Measurements from ENCODE around the gene ARHGAP20. TPM values are rescaled to one million over a fixed set of nuclear protein-coding genes. Genes with fewer than 3 reads are reported as not detected.

Gene ARHGAP20, protein sequence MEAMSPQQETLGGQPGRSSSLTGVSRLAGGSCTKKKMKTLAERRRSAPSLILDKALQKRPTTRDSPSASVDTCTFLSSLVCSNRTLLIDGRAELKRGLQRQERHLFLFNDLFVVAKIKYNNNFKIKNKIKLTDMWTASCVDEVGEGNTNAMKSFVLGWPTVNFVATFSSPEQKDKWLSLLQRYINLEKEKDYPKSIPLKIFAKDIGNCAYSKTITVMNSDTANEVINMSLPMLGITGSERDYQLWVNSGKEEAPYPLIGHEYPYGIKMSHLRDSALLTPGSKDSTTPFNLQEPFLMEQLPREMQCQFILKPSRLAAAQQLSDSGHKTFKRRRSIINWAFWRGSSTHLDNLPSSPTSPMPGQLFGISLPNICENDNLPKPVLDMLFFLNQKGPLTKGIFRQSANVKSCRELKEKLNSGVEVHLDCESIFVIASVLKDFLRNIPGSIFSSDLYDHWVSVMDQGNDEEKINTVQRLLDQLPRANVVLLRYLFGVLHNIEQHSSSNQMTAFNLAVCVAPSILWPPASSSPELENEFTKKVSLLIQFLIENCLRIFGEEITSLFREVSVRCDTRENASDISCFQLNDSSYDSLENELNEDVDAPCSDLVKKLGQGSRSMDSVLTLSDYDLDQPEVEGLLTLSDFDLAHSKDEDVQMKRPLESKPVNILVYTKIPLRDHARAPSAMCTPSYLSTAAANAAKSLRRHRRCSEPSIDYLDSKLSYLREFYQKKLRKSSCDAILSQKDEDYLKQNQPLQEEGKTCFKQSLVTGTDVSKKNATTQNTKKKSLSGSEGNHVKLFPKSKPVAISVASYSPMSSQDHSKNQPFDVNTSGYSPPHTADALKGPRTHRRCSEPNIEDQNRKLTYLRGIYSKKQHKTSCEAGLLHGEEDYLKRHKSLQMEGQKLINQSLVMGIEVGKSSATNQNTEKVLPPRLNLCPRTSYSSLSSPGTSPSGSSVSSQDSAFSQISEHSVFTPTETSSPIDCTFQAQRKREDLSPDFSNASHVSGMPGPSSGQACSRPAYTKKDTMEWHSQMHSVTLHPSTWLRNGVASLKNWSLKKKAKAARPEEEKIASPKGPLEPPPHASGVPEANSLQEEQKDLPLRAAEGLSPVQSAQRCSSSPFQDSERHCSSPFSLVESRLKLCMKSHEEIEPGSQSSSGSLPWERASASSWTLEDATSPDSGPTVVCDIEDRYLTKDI
- polyA plus RNA-seq: under 1 TPM; 0.33 to 0.60 TPM

GRCh38 chr11:110711776-110712658 lies at the start of gene ARHGAP20:
Gene ARHGAP20, minus strand, starts transcription at chr11:110712437. Its CDS starts 206 bp downstream, at chr11:110712231.
- whole genome bisulfite sequencing, 2 donors: 0 to 1% methylated on average over 93 to 109 of the region's 109 CpGs
- H3K4me1 ChIP-seq (ENCODE audit: control insufficient read depth in 2 of 2, insufficient read depth in 2 of 2, low read length in 1 of 2): peaks cover 0 to 8% of the 10 kb centered on the region in 2 donors
- H3K27ac ChIP-seq (ENCODE audit: low read depth in 2 of 2, low read length in 1 of 2): peak within 1 kb of the TSS; percentile 70 to 82
- no peaks in the 10 kb centered on the region for H3K27me3 ChIP-seq (ENCODE audit: control insufficient read depth in 1 of 2, insufficient read depth in 2 of 2, low read length in 2 of 2)
- H3K9me3 ChIP-seq (ENCODE audit: control insufficient read depth in 2 of 2, insufficient read depth in 1 of 2, low read depth in 1 of 2, low read length in 1 of 2): peaks cover 0 to 2% of the 10 kb centered on the region in 2 donors
- H3K36me3 ChIP-seq (ENCODE audit: control insufficient read depth in 2 of 2, insufficient read depth in 2 of 2, low read length in 1 of 2): no peaks in the 10 kb centered on the region
- peak within 1 kb of the TSS; percentile 69 to 75 for H3K4me3 ChIP-seq (ENCODE audit: low read depth in 1 of 2, low read length in 2 of 2)

- Histone ChIP-seq H3K36me3 (ENCODE audit: control insufficient read depth in 2 of 2, insufficient read depth in 2 of 2, low read length in 1 of 2) (no peaks in the 10 kb centered on the region), H3K27ac (ENCODE audit: low read depth in 2 of 2, low read length in 1 of 2) (no peak overlapping the region), H3K4me3 (ENCODE audit: low read depth in 1 of 2, low read length in 2 of 2) (no peak overlapping the region), H3K27me3 (ENCODE audit: control insufficient read depth in 1 of 2, insufficient read depth in 2 of 2, low read length in 2 of 2) (no peaks in the 10 kb centered on the region), H3K9me3 (ENCODE audit: control insufficient read depth in 2 of 2, insufficient read depth in 1 of 2, low read depth in 1 of 2, low read length in 1 of 2) (no peaks in the 10 kb centered on the region), H3K4me1 (ENCODE audit: control insufficient read depth in 2 of 2, insufficient read depth in 2 of 2, low read length in 1 of 2) (no peaks in the 10 kb centered on the region)
- 38 to 66% methylated on average over 1 of the region's 1 CpG for WGBS, 2 donors
Observed at GRCh38 chr11:110761991-110762390, 49.8 kb upstream of the ARHGAP20 start.

- Histone ChIP-seq H3K4me1 (ENCODE audit: control insufficient read depth in 2 of 2, insufficient read depth in 2 of 2, low read length in 1 of 2) (no peaks in the 10 kb centered on the region), H3K36me3 (ENCODE audit: control insufficient read depth in 2 of 2, insufficient read depth in 2 of 2, low read length in 1 of 2) (no peaks in the 10 kb centered on the region), H3K27ac (ENCODE audit: low read depth in 2 of 2, low read length in 1 of 2) (no peak overlapping the region), H3K27me3 (ENCODE audit: control insufficient read depth in 1 of 2, insufficient read depth in 2 of 2, low read length in 2 of 2) (no peaks in the 10 kb centered on the region), H3K9me3 (ENCODE audit: control insufficient read depth in 2 of 2, insufficient read depth in 1 of 2, low read depth in 1 of 2, low read length in 1 of 2) (no peaks in the 10 kb centered on the region), H3K4me3 (ENCODE audit: low read depth in 1 of 2, low read length in 2 of 2) (no peak overlapping the region)
- WGBS, 2 donors: 94 to 95% methylated on average over 2 of the region's 2 CpGs
Observed at GRCh38 chr11:110761131-110761530, 48.9 kb upstream of the ARHGAP20 start.

- no peaks in the 10 kb centered on the region for H3K4me1 ChIP-seq (ENCODE audit: control insufficient read depth in 2 of 2, insufficient read depth in 2 of 2, low read length in 1 of 2)
- H3K36me3 ChIP-seq (ENCODE audit: control insufficient read depth in 2 of 2, insufficient read depth in 2 of 2, low read length in 1 of 2): no peaks in the 10 kb centered on the region
- 14% methylated on average over 3 of the region's 3 CpGs for WGBS, 2 donors
- no peak overlapping the region for H3K4me3 ChIP-seq (ENCODE audit: low read depth in 1 of 2, low read length in 2 of 2)
- no peaks in the 10 kb centered on the region for H3K9me3 ChIP-seq (ENCODE audit: control insufficient read depth in 2 of 2, insufficient read depth in 1 of 2, low read depth in 1 of 2, low read length in 1 of 2)
- no peak overlapping the region for H3K27ac ChIP-seq (ENCODE audit: low read depth in 2 of 2, low read length in 1 of 2)
- no peaks in the 10 kb centered on the region for H3K27me3 ChIP-seq (ENCODE audit: control insufficient read depth in 1 of 2, insufficient read depth in 2 of 2, low read length in 2 of 2)
Observed at GRCh38 chr11:110759972-110760381, 47.7 kb upstream of the ARHGAP20 start.

DNA sequence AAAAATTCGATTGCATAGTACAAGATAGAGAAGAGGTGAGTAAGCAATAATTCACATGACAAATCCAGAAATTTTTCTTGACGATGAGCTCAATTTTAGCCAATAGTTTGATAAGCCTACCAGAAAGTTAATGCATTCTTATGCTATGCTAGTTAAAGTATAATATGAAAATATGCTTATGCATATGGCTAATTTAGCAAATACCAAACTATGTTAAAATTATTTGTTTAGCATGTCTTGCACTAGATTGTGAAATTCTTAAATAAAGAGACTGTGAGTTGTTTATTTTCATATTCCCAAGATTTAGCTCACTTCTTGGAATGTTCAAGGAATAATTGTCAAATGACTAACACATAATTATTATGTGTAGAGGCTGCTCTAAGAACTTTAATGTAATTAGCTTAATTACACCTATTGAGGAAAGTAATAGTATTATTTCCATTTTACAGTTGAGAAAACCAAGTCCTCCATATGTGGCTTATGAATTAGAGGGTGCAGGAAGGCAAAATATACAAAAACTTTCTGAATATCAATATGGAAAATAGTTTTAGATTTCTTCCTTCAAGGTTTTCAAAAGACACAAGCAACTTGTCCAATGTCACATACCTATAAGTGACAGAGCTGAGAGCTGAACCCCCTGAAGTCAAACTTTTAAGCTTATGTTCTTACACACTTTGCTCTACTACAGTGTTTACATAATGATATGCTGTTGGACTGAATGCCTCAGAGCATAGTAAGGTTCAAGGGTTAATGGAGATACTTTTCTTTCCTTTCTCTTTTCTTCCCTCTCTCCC lies 45.9 kb upstream of the ARHGAP20 start:
- H3K4me3 ChIP-seq (ENCODE audit: low read depth in 1 of 2, low read length in 2 of 2): no peak overlapping the region
- no peak overlapping the region for H3K27ac ChIP-seq (ENCODE audit: low read depth in 2 of 2, low read length in 1 of 2)
- no peaks in the 10 kb centered on the region for H3K27me3 ChIP-seq (ENCODE audit: control insufficient read depth in 1 of 2, insufficient read depth in 2 of 2, low read length in 2 of 2)
- H3K4me1 ChIP-seq (ENCODE audit: control insufficient read depth in 2 of 2, insufficient read depth in 2 of 2, low read length in 1 of 2): no peaks in the 10 kb centered on the region
- 80% methylated on average over 2 of the region's 2 CpGs for WGBS, 2 donors
- no peaks in the 10 kb centered on the region for H3K36me3 ChIP-seq (ENCODE audit: control insufficient read depth in 2 of 2, insufficient read depth in 2 of 2, low read length in 1 of 2)
- H3K9me3 ChIP-seq (ENCODE audit: control insufficient read depth in 2 of 2, insufficient read depth in 1 of 2, low read depth in 1 of 2, low read length in 1 of 2): no peaks in the 10 kb centered on the region

GRCh38 chr11:110757066-110757465 lies 44.8 kb upstream of the ARHGAP20 start:
- Histone ChIP-seq H3K36me3 (ENCODE audit: control insufficient read depth in 2 of 2, insufficient read depth in 2 of 2, low read length in 1 of 2) (no peaks in the 10 kb centered on the region), H3K4me1 (ENCODE audit: control insufficient read depth in 2 of 2, insufficient read depth in 2 of 2, low read length in 1 of 2) (no peaks in the 10 kb centered on the region), H3K27me3 (ENCODE audit: control insufficient read depth in 1 of 2, insufficient read depth in 2 of 2, low read length in 2 of 2) (no peaks in the 10 kb centered on the region), H3K27ac (ENCODE audit: low read depth in 2 of 2, low read length in 1 of 2) (no peak overlapping the region), H3K4me3 (ENCODE audit: low read depth in 1 of 2, low read length in 2 of 2) (no peak overlapping the region), H3K9me3 (ENCODE audit: control insufficient read depth in 2 of 2, insufficient read depth in 1 of 2, low read depth in 1 of 2, low read length in 1 of 2) (no peaks in the 10 kb centered on the region)
- 77 to 87% methylated on average over 5 of the region's 5 CpGs for WGBS, 2 donors

DNA sequence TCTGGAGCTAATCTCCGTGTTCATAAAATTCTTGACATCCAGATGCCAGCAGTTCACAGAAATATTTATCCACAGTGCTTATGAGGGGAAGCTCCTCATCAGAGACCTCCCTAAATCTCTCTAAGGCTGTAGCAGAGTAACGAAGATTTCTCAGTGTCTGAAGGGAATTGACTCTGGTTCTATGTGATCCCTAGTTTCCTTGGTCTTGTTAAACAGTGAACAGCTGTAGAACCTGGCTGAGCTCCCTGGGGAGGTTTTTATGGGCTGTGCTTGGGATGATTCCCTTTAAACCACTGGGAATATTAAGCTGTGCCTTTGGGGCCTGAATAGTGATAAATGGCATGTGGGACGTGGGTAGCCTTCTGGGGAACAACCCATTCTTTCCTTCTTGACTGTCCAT lies 43.7 kb upstream of the ARHGAP20 start:
- Histone ChIP-seq H3K4me1 (ENCODE audit: control insufficient read depth in 2 of 2, insufficient read depth in 2 of 2, low read length in 1 of 2) (no peaks in the 10 kb centered on the region), H3K36me3 (ENCODE audit: control insufficient read depth in 2 of 2, insufficient read depth in 2 of 2, low read length in 1 of 2) (no peaks in the 10 kb centered on the region), H3K27me3 (ENCODE audit: control insufficient read depth in 1 of 2, insufficient read depth in 2 of 2, low read length in 2 of 2) (no peaks in the 10 kb centered on the region), H3K4me3 (ENCODE audit: low read depth in 1 of 2, low read length in 2 of 2) (no peak overlapping the region), H3K27ac (ENCODE audit: low read depth in 2 of 2, low read length in 1 of 2) (no peak overlapping the region), H3K9me3 (ENCODE audit: control insufficient read depth in 2 of 2, insufficient read depth in 1 of 2, low read depth in 1 of 2, low read length in 1 of 2) (no peaks in the 10 kb centered on the region)
- WGBS, 2 donors: 69 to 71% methylated on average over 3 of the region's 3 CpGs

DNA sequence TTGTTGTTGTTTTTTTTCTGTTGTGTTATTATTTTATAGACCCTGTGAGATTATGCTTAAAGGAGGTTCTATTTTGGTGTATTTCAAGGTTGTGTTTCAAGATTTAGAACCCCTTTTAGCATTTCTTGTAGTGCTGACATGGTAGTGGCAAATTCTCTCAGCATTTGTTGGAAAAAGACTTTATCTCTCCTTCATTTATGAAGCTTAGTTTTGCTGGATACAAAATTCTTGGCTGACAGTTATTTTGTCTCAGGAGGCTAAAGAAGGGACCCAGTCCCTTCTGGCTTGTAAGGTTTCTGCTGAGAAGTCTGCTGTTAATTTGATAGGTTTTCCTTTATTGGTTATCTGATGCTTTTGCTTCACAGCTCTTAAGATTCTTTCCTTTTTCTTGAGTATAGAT lies 40.7 kb upstream of the ARHGAP20 start:
- no peaks in the 10 kb centered on the region for H3K36me3 ChIP-seq (ENCODE audit: control insufficient read depth in 2 of 2, insufficient read depth in 2 of 2, low read length in 1 of 2)
- no peak overlapping the region for H3K27ac ChIP-seq (ENCODE audit: low read depth in 2 of 2, low read length in 1 of 2)
- H3K27me3 ChIP-seq (ENCODE audit: control insufficient read depth in 1 of 2, insufficient read depth in 2 of 2, low read length in 2 of 2): no peaks in the 10 kb centered on the region
- no peaks in the 10 kb centered on the region for H3K4me1 ChIP-seq (ENCODE audit: control insufficient read depth in 2 of 2, insufficient read depth in 2 of 2, low read length in 1 of 2)
- no peaks in the 10 kb centered on the region for H3K9me3 ChIP-seq (ENCODE audit: control insufficient read depth in 2 of 2, insufficient read depth in 1 of 2, low read depth in 1 of 2, low read length in 1 of 2)
- no peak overlapping the region for H3K4me3 ChIP-seq (ENCODE audit: low read depth in 1 of 2, low read length in 2 of 2)
